Nephron progenitor cell (in vitro differentiated cells): Measurements from ENCODE around the gene ERCC2.
A peak's percentile ranks its signal among the peaks of the same experiment; 100 is the strongest.

Experiments used
- DNase-seq: peaks from one replicate; pipeline ENCODE4 v3.0.0; 2021
- H3K27ac Mint-ChIP-seq: 2 replicates; pipeline ENCODE4 v1.8.0; 2021; ENCODE audit warnings: mild to moderate bottlenecking, moderate library complexity, mixed read lengths
- H3K27me3 Mint-ChIP-seq: 2 replicates; pipeline ENCODE4 v1.8.0; 2021; ENCODE audit warnings: mild to moderate bottlenecking, low read depth, mixed read lengths; ENCODE audit not compliant: poor library complexity
- H3K36me3 Mint-ChIP-seq: 2 replicates; pipeline ENCODE4 v1.8.0; 2021; ENCODE audit warnings: low read depth, mixed read lengths
- H3K4me1 Mint-ChIP-seq: 2 replicates; pipeline ENCODE4 v1.8.0; 2021; ENCODE audit warnings: mixed read lengths
- H3K4me3 Mint-ChIP-seq: 2 replicates; pipeline ENCODE4 v1.8.0; 2021; ENCODE audit warnings: mild to moderate bottlenecking, moderate library complexity, mixed read lengths
- H3K9me3 Mint-ChIP-seq: 2 replicates; pipeline ENCODE4 v1.8.0; 2021; ENCODE audit warnings: mild to moderate bottlenecking, moderate library complexity, mixed read lengths
- TF ChIP-seq, protein P1 (sequence below): fragments of 200-600 bp; sonication (generic); IDR thresholded peaks from 2 replicates; pipeline ENCODE4 v1.5.0; 2021; ENCODE audit warnings: antibody characterized with exemption

ERCC2 gene

DNA sequence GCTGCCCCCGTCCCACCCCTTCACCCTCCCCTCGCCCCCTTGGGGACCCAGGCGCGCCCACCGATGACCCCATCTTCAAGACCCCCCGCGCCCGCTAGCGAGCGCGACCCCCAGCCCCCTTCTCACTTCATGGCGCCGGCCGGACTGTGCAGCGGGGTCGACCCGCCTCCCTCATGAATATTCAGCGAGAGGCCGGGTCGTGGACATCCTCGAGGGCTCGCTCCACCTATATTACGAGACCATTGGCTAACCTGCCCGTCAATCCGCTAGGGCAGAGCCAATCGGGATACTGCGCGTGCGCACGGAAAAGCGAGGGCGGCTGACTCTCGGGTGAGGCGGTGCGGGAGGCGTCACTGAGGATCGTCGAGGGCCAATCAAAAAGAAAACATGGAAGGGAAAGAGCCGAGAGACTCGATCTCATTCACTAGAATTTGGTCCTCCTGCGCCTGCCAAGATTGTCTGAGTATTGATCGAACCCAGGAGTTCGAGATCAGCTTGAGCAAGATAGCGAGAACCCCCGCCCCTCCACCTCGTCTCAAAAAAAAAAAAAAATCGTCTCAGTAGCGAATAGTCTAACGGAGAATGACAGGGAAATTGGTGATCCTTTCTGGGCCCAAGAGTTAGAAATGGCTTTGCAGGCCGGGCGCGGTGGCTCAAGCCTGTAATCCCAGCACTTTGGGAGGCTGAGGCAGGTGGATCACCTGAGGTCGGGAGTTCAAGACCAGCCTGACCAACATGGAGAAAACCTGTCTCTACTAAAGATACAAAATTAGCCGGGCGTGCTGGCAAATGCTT is at the start of gene ERCC2:
Gene ERCC2 (minus strand): TSS at position 164 of the 795 bp plus-strand sequence. CDS start 33 bp downstream, at position 131.
- Mint-ChIP-seq H3K9me3 (no peaks in the 10 kb centered on the region), H3K4me1 (peaks cover 36% of the 10 kb centered on the region), H3K27ac (peak within 1 kb of the TSS; percentile 99), H3K36me3 (peaks cover 11% of the 10 kb centered on the region), H3K27me3 (peaks cover 7% of the 10 kb centered on the region), H3K4me3 (peak within 1 kb of the TSS; percentile 87)
- TF ChIP-seq, protein P1, sequence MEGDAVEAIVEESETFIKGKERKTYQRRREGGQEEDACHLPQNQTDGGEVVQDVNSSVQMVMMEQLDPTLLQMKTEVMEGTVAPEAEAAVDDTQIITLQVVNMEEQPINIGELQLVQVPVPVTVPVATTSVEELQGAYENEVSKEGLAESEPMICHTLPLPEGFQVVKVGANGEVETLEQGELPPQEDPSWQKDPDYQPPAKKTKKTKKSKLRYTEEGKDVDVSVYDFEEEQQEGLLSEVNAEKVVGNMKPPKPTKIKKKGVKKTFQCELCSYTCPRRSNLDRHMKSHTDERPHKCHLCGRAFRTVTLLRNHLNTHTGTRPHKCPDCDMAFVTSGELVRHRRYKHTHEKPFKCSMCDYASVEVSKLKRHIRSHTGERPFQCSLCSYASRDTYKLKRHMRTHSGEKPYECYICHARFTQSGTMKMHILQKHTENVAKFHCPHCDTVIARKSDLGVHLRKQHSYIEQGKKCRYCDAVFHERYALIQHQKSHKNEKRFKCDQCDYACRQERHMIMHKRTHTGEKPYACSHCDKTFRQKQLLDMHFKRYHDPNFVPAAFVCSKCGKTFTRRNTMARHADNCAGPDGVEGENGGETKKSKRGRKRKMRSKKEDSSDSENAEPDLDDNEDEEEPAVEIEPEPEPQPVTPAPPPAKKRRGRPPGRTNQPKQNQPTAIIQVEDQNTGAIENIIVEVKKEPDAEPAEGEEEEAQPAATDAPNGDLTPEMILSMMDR = no peak
- DNase-seq = peak; percentile 100

DNA sequence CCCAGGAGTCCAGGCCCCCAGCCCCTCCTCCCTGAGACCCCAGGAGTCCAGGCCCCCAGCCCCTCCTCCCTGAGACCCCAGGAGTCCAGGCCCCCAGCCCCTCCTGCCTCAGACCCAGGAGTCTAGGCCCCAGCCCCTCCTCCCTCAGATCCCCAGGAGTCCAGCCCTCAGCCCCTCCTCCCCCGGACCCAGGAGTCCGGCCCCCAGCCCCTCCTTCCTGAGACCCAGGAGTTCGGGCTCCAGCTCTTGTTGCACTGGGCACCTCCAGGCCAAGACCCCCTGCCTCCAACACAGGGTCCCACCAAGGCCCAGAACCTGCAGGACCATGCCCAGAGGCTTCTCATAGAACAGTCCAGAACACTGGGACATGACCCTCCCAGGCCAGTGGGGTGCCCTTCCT is 49.5 kb upstream of the ERCC2 start:
- H3K9me3 Mint-ChIP-seq = no peaks in the 10 kb centered on the region
- no peak overlapping the region for H3K4me3 Mint-ChIP-seq
- H3K4me1 Mint-ChIP-seq = peaks cover 36% of the 10 kb centered on the region
- no peak for DNase-seq
- peaks cover 34% of the 10 kb centered on the region for H3K36me3 Mint-ChIP-seq
- no peak overlapping the region for H3K27ac Mint-ChIP-seq
- no peaks in the 10 kb centered on the region for H3K27me3 Mint-ChIP-seq
- TF ChIP-seq, protein P1 = no peak

DNA sequence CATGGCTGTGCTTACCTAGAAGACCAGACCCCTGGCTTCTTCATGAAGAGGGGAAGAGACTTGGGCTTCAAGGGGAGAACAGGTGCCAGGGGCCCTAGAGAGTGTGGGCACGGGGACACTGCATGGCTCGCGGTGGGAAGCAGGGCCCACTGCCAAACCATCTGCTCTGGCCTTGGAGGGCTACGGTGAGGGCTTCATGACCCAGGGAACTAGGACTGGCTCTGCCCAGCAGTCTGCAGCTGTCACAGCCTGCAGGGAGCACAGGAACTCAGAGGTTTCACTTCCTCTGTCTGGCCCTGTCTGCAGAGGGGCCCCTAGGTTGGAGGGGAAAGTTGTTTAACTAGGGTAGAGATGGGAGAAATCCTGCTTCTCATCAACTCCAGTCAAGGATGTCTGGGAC is 49.0 kb upstream of the ERCC2 start:
- Mint-ChIP-seq H3K4me3 (peak overlapping the region; percentile 15), H3K9me3 (no peaks in the 10 kb centered on the region), H3K4me1 (peaks cover 31% of the 10 kb centered on the region), H3K36me3 (peaks cover 38% of the 10 kb centered on the region), H3K27me3 (no peaks in the 10 kb centered on the region), H3K27ac (no peak overlapping the region)
- DNase-seq = no peak
- TF ChIP-seq, protein P1 = no peak

DNA sequence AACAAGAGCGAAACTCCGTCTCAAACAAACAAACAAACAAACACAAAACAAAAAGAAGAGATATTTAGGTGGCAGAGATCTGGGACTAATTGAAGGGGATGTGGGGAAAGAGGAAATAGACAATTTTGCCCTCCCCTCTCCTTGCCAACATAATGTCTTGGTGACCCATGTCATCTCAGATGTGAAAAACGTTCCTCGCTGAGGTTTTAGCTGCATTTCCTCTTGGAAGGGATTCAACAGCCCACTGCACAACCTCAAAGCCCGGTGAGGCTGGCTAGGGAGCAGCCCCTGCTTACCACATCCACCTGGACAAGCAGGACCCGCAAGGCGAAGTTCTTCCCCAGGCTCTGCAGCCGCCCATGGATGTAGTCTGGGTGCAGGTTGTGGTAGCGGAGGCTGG is 48.4 kb upstream of the ERCC2 start:
- H3K27me3 Mint-ChIP-seq = no peaks in the 10 kb centered on the region
- TF ChIP-seq, protein P1 = no peak
- H3K9me3 Mint-ChIP-seq = no peaks in the 10 kb centered on the region
- no peak overlapping the region for H3K27ac Mint-ChIP-seq
- no peak overlapping the region for H3K4me3 Mint-ChIP-seq
- peaks cover 44% of the 10 kb centered on the region for H3K36me3 Mint-ChIP-seq
- no peak for DNase-seq
- H3K4me1 Mint-ChIP-seq = peaks cover 25% of the 10 kb centered on the region

DNA sequence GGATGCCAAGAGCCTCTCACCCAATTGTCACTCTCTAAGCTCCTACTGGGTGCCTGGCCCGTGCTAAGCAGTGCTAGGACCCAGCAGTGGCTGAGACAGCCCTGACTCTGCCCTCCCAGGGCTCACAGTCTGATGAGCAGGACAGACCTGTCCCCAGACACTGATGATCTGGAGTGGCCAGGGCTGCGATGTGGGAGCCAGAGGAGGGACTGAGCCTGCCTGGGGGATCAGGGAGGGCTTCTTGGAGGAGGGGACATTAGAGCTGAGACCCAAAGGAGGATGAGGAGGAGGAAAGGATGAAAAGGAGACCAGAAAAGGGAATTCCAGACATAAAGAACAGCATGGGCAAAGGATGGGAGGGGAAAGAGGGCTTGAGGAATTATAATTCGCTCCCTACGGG is 46.8 kb upstream of the ERCC2 start:
- no peak for DNase-seq
- TF ChIP-seq, protein P1 = no peak
- Mint-ChIP-seq H3K27ac (no peak overlapping the region), H3K27me3 (no peaks in the 10 kb centered on the region), H3K9me3 (no peaks in the 10 kb centered on the region), H3K4me3 (no peak overlapping the region), H3K36me3 (peaks cover 58% of the 10 kb centered on the region), H3K4me1 (peaks cover 9% of the 10 kb centered on the region)

DNA sequence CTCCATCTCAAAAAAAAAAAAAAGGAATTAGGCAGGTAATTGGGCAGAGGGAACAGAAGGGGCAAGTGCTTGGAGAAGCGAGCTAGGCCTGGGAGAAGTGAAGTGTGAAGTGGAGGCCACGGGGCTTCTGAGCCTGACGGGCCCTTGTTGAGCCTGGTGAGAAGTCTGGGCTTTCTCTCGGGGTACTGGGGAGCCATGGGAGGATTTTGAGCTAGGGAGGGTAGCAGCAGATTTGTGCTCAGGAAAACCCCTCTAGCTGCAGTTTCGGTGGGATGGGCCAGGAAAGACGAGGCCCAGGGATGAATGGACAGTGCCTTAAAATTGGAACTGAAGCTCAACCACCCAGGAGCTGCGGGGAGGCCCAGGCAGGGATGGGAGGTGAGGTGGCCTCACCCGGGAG is 44.1 kb upstream of the ERCC2 start:
- DNase-seq = no peak
- Mint-ChIP-seq H3K4me3 (no peak overlapping the region), H3K27ac (no peak overlapping the region), H3K4me1 (peaks cover 11% of the 10 kb centered on the region), H3K36me3 (peaks cover 64% of the 10 kb centered on the region), H3K9me3 (no peaks in the 10 kb centered on the region), H3K27me3 (no peaks in the 10 kb centered on the region)
- TF ChIP-seq, protein P1 = no peak
